GM21390 (cell line): ENCODE measurements around the gene AICDA.
A peak's percentile ranks its signal among the peaks of the same experiment; 100 is the strongest.
"Not testable (repeated sequence)": the region's sequence is repeated elsewhere in the genome, so short reads cannot be mapped to it uniquely, and the experiment has no call there.

Experiments used
- ATAC-seq: cut with Tn5 transposase; IDR thresholded peaks from one replicate; pipeline ENCODE4 v1.9.1; 2021; ENCODE audit not compliant: unreplicated experiment

The AICDA gene

DNA sequence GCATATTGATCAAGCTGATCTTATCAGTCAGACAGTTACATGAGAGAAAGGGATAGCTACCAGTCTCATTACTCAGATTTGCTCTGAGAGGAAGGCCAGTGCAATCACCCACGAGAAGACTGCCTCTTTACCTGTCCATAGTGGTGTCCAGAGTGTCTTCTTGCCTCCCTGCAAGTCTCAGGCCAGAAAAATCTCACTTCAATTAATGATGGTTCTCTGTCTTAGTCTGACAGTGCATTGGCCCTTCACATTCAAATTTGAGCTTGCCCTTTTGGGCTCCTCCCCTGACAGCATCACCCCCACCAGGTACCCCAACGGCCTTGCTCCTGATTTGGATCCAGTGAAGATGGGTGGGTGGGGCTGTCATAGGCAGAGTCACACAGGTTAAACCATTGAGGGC lies at the start of gene AICDA:
Gene AICDA (minus strand): TSS at position 231 of the 400 bp plus-strand sequence. CDS start 92 bp downstream, at position 139.
- ATAC-seq = no peak

GRCh38 chr12:8661751-8662150 lies 49.1 kb upstream of the AICDA start:
- no peak for ATAC-seq

DNA sequence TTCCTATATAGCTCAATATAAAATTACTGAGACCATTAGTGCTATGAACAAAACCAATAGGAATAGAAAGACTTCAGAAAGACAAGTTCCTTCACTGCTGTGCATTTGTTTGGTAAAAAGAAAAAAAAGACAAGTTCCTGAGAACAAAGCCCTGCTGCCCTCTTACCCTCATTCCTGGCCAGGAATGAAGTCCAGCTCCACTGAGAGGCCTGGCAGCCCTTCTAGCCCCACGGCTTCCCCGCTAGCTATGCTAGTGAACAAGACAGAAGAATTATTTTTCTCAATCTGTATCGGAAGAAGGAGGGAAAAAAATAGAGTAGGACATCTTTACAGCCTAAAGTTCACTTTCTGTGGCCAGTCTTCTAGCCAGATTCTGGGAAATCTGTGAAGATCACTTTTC lies 48.4 kb upstream of the AICDA start:
- ATAC-seq = no peak

- no peak for ATAC-seq
These were observed 45.7 kb upstream of the AICDA start for GRCh38 chr12:8658346-8658745.

DNA sequence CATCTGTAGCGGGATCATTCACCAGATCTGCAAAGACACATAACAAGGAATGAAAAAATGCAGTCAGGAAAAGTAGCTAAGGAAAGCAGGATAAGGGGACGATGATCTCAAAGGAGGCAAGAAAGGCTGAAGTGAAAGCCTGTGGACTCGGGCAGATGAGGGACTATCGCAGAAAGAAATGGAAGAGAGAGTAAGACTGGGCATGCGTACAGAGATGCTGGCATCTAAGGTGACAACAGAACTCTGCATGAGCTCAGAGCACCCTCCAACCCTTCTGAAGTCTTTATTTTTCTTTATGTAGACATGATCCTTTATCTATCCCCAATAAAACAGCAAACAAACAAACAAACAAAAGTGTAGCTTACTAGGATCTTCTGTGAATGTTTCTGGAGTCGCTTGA lies 42.8 kb upstream of the AICDA start:
- ATAC-seq = no peak

- peak; percentile 70 for ATAC-seq
These were observed 36.0 kb upstream of the AICDA start for GRCh38 chr12:8648576-8649205.

DNA sequence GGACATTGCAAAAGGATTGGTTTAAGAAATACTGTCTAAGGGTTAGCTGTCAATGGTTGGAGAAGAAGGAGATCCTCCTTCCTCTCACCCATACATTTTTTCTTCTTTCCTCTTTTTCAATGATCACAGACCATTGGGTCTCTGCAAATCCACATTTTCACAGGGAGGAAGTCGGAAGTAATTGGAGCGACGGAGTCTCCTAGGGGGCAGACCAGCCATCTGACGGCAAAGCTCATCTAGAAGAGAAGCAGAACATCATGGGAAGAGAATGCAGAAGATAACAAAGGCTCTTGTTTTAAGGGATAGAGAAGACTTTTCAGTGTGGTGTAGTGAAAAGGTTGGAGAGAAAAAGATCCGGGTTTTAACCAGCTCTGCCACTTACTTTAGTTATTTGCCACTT lies 35.3 kb upstream of the AICDA start:
- no peak for ATAC-seq

GRCh38 chr12:8644345-8645248 lies 31.9 kb upstream of the AICDA start:
- peak; percentile 62 for ATAC-seq

- no peak for ATAC-seq
These were observed 30.1 kb upstream of the AICDA start for GRCh38 chr12:8642775-8643174.

DNA sequence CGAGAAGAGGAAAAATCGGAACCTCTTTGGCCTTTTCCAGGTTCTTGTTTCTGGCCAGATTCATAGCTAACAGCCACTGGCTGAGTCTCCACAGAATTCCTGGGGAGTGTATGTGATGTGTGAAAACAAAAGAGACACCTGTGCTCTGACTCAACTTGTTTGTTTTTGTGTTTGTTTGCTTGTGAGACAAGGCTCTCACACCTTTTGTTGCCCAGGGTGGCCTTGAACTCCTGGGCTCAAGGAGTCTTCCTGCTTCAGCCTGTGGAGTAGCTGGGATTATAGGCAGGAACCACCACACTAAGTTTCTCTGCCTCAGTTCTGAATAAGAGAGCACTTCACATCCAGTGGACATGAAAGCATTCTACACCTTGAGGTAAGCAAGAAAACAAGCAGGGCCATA lies 27.3 kb upstream of the AICDA start:
- no peak for ATAC-seq

- no peak for ATAC-seq
These were observed 26.3 kb upstream of the AICDA start for GRCh38 chr12:8638951-8639350.

- no peak for ATAC-seq
These were observed 25.0 kb upstream of the AICDA start for GRCh38 chr12:8637666-8638065.

DNA sequence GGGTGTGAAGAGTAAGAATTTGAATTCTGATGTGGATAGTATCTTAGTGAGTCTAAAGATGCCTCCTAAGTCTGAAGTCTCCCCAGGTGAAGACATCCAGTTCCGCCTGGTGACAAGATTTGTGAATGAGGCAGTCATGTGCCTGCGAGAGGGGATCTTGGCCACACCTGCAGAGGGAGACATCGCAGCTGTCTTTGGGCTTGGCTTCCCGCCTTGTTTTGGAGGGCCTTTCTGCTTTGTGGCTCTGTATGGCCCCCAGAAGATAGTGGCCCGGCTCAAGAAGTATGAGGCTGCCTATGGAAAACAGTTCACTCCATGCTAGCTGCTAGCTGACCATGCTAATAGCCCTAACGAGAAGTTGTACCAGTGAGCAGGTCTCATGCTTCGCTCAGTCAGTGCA lies 24.6 kb upstream of the AICDA start:
- ATAC-seq = no peak

DNA sequence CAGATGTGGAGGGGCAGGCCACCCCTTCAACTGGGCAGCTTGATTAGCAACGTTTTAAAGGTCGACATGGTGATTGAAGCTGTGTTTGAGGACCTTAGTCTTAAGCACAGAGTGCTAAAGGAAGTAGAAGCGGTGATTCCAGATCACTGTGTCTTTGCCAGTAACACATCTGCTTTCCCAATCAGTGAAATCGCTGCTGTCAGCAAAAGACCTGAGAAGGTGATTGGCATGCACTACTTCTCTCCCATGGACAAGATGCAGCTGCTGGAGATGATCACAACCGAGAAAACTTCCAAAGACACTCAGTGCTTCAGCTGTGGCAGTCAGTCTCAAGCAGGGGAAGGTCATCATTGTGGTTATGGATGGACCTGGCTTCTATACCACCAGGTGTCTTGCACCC lies 23.9 kb upstream of the AICDA start:
- ATAC-seq = no peak

GRCh38 chr12:8636007-8636346 lies 23.3 kb upstream of the AICDA start:
- ATAC-seq = not testable (repeated sequence)

DNA sequence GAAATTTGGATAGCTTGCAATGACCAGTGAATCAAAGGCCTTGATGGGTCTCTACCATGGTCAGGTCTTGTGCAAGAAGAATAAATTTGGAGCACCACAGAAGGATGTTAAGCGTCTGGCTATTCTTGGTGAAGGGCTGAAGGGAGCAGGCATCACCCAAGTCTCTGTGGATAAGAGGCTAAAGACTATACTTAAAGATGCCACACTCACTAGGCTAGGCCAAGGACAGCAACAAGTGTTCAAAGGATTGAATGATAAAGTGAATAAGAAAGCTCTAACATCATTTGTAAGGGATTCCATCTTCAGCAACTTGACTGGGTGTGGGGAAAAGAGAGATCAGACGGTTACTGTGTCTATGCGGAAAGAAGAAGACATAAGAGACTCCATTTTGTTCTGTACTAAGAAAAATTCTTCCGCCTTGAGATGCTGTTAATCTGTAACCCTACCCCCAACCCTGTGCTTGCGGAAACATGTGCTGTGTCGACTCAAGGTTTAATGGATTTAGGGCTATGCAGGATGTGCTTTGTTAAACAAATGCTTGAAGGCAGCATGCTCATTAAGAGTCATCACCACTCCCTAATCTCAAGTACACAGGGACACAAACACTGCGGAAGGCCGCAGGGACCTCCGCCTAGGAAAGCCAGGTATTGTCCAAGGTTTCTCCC lies 22.8 kb upstream of the AICDA start:
- not testable (repeated sequence) for ATAC-seq

- no peak for ATAC-seq
These were observed 17.5 kb upstream of the AICDA start for GRCh38 chr12:8630131-8630530.

- ATAC-seq = peak; percentile 90
These were observed 16.9 kb upstream of the AICDA start for GRCh38 chr12:8629486-8630033.

DNA sequence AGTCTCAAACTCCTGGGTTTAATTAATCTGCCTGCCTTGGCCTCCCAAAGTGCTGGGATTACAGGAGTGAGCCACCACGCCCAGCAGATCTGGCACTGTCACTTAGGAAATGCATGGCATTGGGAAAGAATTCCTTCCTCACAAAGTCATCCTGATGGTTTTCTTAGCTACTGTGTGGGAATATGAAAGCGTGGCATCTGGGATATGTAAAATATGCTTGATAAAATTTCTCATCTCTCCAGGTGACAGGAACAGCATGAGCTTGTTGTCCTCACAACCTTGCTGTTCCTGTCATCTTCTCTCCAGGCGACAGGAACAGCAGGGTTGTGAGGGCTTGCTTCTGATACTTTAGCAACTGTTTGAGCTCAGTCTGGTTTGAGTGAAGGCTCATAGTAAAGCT lies 16.1 kb upstream of the AICDA start:
- ATAC-seq = no peak

- not testable (repeated sequence) for ATAC-seq
These were observed 12.1 kb upstream of the AICDA start for GRCh38 chr12:8624750-8625149.

DNA sequence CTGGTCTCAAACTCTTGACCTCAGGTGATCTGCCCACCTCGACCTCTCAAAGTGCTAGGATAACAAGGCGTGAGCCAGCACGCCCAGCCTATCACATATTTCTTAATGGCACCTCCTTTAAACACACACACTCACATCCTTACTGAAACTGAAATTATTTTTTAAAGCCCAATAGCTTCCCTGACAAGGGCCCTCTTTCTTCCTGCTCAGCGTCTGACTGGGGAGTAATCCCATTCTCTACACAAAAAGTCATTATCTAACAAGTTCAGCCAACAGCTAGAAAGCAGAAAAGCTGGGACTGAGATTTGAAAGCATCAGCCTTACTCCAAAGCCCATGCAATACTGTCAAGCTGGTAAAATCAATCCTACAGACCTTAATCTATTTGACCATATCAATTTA lies 10.0 kb upstream of the AICDA start:
- no peak for ATAC-seq

DNA sequence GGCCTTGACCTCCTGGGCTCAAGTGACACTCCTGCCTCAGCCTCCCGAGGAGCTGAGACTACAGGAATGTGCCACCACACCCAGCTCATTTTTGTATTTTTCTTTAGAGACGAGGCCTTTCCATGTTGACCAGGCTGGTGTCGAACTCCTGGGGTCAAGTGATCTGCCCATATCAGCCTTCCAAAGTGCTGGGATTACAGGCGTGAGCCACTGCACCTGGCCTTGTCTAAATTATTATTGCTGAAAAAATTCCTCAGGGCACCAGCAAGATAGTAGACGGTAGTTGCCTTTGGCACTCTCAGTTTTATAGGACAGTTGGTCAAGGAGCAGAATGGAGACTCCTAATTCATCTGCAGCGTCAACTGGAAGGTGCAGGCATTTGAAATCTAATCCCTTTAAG lies 2.5 kb upstream of the AICDA start:
- no peak for ATAC-seq
